GM12801 (cell line): ENCODE measurements around the gene CCS.

Experiments used
- TF ChIP-seq, protein P1 (sequence below): IDR thresholded peaks from one replicate; pipeline ENCODE4 v1.5.1; 2011; ENCODE audit warnings: control low read depth; ENCODE audit not compliant: insufficient read length; ENCODE audit errors: extremely low read depth

CCS gene

DNA sequence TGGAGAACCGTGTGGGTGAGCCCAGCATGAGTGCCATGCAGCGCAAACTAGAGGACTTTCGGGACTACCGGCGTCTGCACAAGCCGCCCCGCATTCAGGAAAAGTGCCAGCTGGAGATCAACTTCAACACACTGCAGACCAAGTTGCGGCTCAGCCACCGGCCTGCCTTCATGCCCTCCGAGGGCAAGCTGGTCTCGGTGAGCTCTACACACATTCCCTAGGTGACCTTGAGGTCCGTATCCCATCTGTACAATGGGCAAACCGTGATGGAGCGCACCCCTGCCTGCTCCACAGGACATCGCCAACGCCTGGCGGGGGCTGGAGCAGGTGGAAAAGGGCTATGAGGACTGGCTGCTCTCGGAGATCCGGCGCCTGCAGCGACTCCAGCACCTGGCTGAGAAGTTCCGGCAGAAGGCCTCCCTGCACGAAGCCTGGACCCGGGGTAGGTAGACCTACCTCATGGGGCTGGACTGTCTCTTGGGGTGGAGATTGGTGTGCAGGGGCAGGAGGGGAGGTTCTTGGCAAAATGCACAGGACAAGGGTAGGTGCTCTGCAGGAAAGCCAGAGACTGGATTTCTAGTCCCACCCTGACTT lies 35.2 kb upstream of the CCS start:
- TF ChIP-seq, protein P1, sequence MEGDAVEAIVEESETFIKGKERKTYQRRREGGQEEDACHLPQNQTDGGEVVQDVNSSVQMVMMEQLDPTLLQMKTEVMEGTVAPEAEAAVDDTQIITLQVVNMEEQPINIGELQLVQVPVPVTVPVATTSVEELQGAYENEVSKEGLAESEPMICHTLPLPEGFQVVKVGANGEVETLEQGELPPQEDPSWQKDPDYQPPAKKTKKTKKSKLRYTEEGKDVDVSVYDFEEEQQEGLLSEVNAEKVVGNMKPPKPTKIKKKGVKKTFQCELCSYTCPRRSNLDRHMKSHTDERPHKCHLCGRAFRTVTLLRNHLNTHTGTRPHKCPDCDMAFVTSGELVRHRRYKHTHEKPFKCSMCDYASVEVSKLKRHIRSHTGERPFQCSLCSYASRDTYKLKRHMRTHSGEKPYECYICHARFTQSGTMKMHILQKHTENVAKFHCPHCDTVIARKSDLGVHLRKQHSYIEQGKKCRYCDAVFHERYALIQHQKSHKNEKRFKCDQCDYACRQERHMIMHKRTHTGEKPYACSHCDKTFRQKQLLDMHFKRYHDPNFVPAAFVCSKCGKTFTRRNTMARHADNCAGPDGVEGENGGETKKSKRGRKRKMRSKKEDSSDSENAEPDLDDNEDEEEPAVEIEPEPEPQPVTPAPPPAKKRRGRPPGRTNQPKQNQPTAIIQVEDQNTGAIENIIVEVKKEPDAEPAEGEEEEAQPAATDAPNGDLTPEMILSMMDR: no peak

DNA sequence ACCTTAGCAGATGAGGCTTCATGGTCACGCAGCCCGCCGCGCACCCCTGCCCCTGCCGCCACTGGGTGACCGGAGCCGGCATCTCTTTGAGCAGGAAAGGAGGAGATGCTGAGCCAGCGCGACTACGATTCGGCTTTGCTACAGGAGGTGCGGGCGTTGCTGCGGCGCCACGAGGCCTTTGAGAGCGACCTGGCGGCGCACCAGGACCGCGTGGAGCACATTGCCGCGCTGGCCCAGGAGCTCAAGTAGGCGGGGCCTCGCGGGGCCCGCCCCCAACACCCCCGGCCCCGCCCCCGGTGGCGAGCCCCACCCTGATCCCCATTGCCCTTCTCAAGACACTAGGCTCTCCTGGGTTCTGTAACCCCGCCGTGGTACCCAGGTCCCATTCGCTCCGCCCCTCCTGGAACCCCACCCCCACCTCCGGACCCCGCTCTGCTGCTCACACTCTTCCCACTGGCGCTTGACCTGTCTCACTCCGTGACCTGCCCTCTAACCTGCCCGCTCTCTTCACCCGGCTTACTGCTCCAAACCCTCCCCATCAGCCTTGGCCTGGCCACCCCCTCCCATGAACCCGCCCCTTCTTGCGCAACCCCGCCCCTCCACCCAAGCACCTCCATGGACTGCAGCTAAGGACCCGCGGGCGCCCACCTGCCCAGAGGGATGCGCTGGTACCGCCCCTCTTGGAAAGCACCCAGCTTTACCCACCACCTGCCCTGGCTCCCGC lies 33.7 kb upstream of the CCS start:
- TF ChIP-seq, protein P1: no peak

DNA sequence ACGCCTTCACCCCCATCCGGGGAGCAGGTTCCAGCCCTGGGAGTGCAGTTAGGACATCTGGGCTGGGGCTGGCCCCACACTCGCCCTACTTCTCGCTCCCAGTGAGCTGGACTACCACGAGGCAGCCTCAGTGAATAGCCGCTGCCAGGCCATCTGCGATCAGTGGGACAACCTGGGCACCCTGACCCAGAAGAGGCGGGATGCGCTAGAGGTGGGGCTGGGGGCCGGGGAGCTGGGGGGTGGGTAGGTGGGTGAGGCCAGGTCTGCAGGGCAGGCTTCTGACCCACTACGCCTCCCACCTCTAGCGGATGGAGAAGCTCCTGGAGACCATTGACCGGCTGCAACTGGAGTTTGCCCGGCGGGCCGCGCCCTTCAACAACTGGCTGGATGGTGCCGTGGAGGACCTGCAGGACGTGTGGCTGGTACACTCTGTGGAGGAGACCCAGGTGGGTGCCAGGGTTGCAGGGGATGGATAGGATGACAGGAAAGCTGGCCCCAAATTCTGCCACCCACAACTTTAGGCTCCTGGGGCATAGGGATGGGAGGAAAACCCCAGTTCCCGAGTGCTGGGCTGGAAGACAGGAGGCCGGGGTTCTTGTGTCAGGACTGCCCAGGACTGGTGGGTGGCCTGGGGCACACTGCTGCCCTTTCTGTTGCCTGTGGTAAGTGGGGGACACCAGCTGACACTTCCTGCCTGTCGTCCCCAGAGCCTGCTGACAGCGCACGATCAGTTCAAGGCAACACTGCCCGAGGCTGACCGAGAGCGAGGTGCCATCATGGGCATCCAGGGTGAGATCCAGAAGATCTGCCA lies 32.9 kb upstream of the CCS start:
- TF ChIP-seq, protein P1: no peak

DNA sequence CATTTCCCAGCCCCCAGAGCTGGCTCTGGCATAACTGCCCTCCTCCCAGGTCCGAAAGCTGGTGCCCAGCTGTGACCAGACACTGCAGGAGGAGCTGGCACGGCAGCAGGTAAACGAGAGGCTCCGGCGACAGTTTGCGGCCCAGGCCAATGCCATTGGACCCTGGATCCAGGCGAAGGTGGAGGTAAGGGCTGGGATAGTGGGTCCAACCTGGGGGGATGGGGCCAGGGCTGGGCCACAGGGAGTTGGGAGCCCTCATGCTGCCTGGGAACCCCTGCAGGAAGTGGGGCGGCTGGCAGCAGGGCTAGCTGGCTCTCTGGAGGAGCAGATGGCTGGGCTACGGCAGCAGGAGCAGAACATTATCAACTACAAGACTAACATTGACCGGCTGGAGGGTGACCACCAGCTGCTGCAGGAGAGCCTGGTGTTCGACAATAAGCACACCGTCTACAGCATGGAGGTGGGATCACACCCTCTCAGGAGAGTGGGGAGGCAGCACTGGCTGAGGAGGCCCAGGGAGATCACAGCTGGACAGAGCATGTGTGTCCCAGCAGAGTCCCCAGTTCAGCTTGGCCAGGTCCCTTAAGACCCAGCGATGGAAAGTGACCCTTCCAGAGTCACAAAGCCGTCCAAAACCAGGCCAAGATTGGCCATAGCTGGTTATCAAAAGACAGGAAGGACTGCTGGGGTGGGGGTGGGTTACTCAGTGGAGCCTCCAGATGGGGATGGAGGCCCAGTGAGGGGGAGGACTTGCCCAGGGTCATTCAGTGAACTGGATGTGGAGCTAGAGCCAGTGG lies 31.6 kb upstream of the CCS start:
- TF ChIP-seq, protein P1: no peak

DNA sequence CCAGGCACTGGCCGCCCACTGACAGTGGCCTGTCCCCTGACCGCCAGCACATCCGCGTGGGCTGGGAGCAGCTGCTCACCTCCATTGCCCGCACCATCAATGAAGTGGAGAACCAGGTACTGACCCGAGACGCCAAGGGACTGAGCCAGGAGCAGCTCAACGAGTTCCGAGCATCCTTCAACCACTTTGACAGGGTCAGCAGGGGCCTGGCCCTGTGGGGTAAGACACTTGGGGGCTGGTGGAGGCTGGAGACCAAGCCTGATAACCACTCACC lies 31.1 kb upstream of the CCS start:
- TF ChIP-seq, protein P1: no peak

DNA sequence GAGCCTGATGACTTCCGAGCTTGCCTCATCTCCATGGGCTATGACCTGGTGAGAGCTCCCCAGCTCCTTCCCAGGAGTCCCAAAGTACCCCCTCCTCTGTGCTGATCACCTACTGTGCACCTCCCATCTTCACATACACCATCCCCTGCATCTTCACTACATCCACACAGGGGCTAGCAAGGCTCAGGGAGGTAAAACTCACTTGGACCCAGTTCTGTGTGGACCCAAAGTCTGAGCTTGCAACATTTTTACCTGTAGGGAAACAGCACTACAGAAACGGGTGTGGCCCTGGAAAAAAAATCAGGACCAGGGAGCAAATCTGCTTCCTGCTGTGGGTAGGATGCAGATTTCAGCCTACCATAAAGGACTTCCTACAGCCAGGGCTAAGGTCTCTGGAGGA lies 30.7 kb upstream of the CCS start:
- TF ChIP-seq, protein P1: no peak
